PFSK-1 (cell line): ENCODE results near the gene TMUB1.

ENCODE experiments used
- FOXP2 ChIP-seq: optimal IDR thresholded peaks from 2 replicates; pipeline ENCODE3; 2011; ENCODE audit warnings: borderline replicate concordance, control low read depth, inconsistent platforms; ENCODE audit not compliant: insufficient read depth; ENCODE audit errors: extremely low read length, extremely low read depth
- POLR2AphosphoS5 ChIP-seq: IDR thresholded peaks from 2 replicates; pipeline ENCODE4 v1.6.1; 2012; ENCODE audit warnings: low read depth, mild to moderate bottlenecking, control low read depth, low read length, moderate library complexity
- REST ChIP-seq, 2 experiments: IDR thresholded peaks; 2 replicates each; pipeline versions ENCODE4 v1.6.1 to v1.8.0; 2011 to 2012; ENCODE audit warnings: low read depth in 2 of 2, low read length in 2 of 2, control low read depth in 1 of 2, inconsistent platforms in 1 of 2, mild to moderate bottlenecking in 1 of 2, moderate library complexity in 1 of 2; ENCODE audit not compliant: insufficient read depth in 1 of 2
- SIN3A ChIP-seq: IDR thresholded peaks from 2 replicates; pipeline ENCODE4 v1.6.1; 2012; ENCODE audit warnings: mild to moderate bottlenecking, low read length, moderate library complexity, borderline replicate concordance; ENCODE audit not compliant: insufficient read depth
- TAF1 ChIP-seq: IDR thresholded peaks from 2 replicates; pipeline ENCODE4 v1.6.1; 2012; ENCODE audit warnings: low read length, control low read depth, borderline replicate concordance; ENCODE audit not compliant: insufficient read depth

Gene TMUB1

GRCh38 chr7:151035902-151036301, 47.4 kb downstream of the TMUB1 start:
- no peak for TF ChIP-seq SIN3A
- TF ChIP-seq REST (IDR thresholded peaks at IDR 0.05; ENCODE audit: insufficient read depth in 1 of 2, low read depth in 2 of 2, low read length in 2 of 2): no peak
- TF ChIP-seq FOXP2: no peak
- TF ChIP-seq POLR2AphosphoS5: no peak
- TF ChIP-seq TAF1: no peak

- no peak for TF ChIP-seq SIN3A
- no peak for TF ChIP-seq REST (IDR thresholded peaks at IDR 0.05; ENCODE audit: insufficient read depth in 1 of 2, low read depth in 2 of 2, low read length in 2 of 2)
- no peak for TF ChIP-seq FOXP2
- TF ChIP-seq TAF1: no peak
- TF ChIP-seq POLR2AphosphoS5: no peak
Observed at GRCh38 chr7:151035026-151035717, 48.1 kb downstream of the TMUB1 start.

- TF ChIP-seq SIN3A: no peak
- TF ChIP-seq FOXP2: no peak
- TF ChIP-seq REST (IDR thresholded peaks at IDR 0.05; ENCODE audit: insufficient read depth in 1 of 2, low read depth in 2 of 2, low read length in 2 of 2): no peak
- no peak for TF ChIP-seq TAF1
- TF ChIP-seq POLR2AphosphoS5: no peak
Observed at GRCh38 chr7:151034312-151035025, 48.8 kb downstream of the TMUB1 start.

- TF ChIP-seq POLR2AphosphoS5 (no peak), REST (IDR thresholded peaks at IDR 0.05; ENCODE audit: insufficient read depth in 1 of 2, low read depth in 2 of 2, low read length in 2 of 2) (no peak), TAF1 (no peak), FOXP2 (no peak), SIN3A (no peak)
Observed at GRCh38 chr7:151033864-151034249, 49.4 kb downstream of the TMUB1 start.
